Right atrium auricular region (tissue), 2 donors: ENCODE measurements around the gene ARFIP1. TPM values are rescaled to one million over a fixed set of nuclear protein-coding genes. Genes with fewer than 3 reads are reported as not detected.
"Not testable (repeated sequence)": the region's sequence is repeated elsewhere in the genome, so short reads cannot be mapped to it uniquely, and the experiment has no call there.

Experiments used
- DNase-seq: peaks from one replicate; pipeline ENCODE4 v3.0.0-alpha.2; 2019; ENCODE audit warnings: low spot score
- H3K27ac ChIP-seq, 2 donors: fragments of 200-600 bp; sonication (generic); 1 replicate in 1 of 2; 2 replicates in 1 of 2; pipeline ENCODE4 v1.5.1; 2016 to 2019
- H3K27me3 ChIP-seq, 2 donors: fragments of 200-600 bp; sonication (generic); one replicate each; pipeline versions ENCODE4 v1.5.1 to v1.6.0; 2017 to 2019
- H3K36me3 ChIP-seq: fragments of 200-600 bp; sonication (generic); one replicate; pipeline ENCODE4 v1.5.1; 2016
- H3K4me1 ChIP-seq, 2 donors: fragments of 200-600 bp; sonication (generic); one replicate each; pipeline versions ENCODE4 v1.5.1 to v1.6.0; 2017 to 2019
- H3K4me3 ChIP-seq, 2 donors: fragments of 200-600 bp; sonication (generic); 1 replicate in 1 of 2; 2 replicates in 1 of 2; pipeline ENCODE4 v1.5.1; 2017 to 2019; ENCODE audit warnings: mild to moderate bottlenecking in 1 of 2, moderate library complexity in 1 of 2
- H3K9me3 ChIP-seq, 2 donors: fragments of 200-600 bp; sonication (generic); one replicate each; pipeline ENCODE4 v1.5.1; 2019
- total RNA-seq, 2 donors: library from RNA; depleted of rRNA; stranded (reverse); fragments of >200 nt; gene quantifications; one replicate each; pipeline ENCODE4 v1.1.0, GENCODE V29; 2016
- TF ChIP-seq, protein P1 (sequence below), 2 donors: fragments of 200-600 bp; sonication (generic); IDR thresholded peaks; one replicate each; pipeline ENCODE4 v1.5.1; 2019; ENCODE audit warnings: antibody characterized with exemption in 2 of 2

ARFIP1 gene
- total RNA-seq, 2 donors from 2014 or later, result 10.9 to 12.4 TPM

GRCh38 chr4:152735906-152736305 is 43.8 kb upstream of the ARFIP1 start:
- TF ChIP-seq, protein P1, sequence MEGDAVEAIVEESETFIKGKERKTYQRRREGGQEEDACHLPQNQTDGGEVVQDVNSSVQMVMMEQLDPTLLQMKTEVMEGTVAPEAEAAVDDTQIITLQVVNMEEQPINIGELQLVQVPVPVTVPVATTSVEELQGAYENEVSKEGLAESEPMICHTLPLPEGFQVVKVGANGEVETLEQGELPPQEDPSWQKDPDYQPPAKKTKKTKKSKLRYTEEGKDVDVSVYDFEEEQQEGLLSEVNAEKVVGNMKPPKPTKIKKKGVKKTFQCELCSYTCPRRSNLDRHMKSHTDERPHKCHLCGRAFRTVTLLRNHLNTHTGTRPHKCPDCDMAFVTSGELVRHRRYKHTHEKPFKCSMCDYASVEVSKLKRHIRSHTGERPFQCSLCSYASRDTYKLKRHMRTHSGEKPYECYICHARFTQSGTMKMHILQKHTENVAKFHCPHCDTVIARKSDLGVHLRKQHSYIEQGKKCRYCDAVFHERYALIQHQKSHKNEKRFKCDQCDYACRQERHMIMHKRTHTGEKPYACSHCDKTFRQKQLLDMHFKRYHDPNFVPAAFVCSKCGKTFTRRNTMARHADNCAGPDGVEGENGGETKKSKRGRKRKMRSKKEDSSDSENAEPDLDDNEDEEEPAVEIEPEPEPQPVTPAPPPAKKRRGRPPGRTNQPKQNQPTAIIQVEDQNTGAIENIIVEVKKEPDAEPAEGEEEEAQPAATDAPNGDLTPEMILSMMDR (IDR thresholded peaks at IDR 0.05), result no peak
- Histone ChIP-seq H3K9me3 (no peaks in the 10 kb centered on the region), H3K27ac (no peak overlapping the region), H3K27me3 (no peaks in the 10 kb centered on the region), H3K4me3 (no peak overlapping the region), H3K4me1 (no peaks in the 10 kb centered on the region), H3K36me3 (no peaks in the 10 kb centered on the region)
- no peak for DNase-seq

- H3K36me3 ChIP-seq, result no peaks in the 10 kb centered on the region
- H3K4me1 ChIP-seq, result no peaks in the 10 kb centered on the region
- no peak overlapping the region for H3K27ac ChIP-seq
- TF ChIP-seq, protein P1 (IDR thresholded peaks at IDR 0.05), result no peak
- no peaks in the 10 kb centered on the region for H3K27me3 ChIP-seq
- H3K4me3 ChIP-seq, result no peak overlapping the region
- DNase-seq, result no peak
- no peaks in the 10 kb centered on the region for H3K9me3 ChIP-seq
Measured at GRCh38 chr4:152738827-152739226, 40.9 kb upstream of the ARFIP1 start.

DNA sequence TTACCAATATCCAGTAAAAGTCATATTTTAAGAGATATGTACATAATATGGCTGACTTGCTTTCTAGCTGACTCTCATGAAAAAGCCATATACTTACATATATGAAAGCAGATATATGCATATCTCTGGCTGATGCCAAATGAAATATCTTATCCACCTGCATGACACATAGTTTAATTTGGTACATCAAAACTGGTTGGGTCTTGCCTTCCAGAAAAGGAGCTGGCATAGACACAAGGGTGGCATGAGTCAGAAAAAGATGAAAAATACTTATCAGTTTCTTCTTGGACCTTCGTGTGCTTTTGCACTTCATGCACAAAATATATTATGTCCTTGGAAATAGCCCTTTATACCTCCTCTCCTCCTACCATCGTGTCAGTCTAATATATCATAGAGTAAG is 32.3 kb upstream of the ARFIP1 start:
- Histone ChIP-seq H3K4me1 (no peaks in the 10 kb centered on the region), H3K27ac (no peak overlapping the region), H3K36me3 (no peaks in the 10 kb centered on the region), H3K27me3 (no peaks in the 10 kb centered on the region), H3K4me3 (no peak overlapping the region), H3K9me3 (peaks cover 0 to 5% of the 10 kb centered on the region in 2 donors)
- DNase-seq, result no peak
- TF ChIP-seq, protein P1 (IDR thresholded peaks at IDR 0.05), result no peak

- H3K27ac ChIP-seq, result no peak overlapping the region
- no peak overlapping the region for H3K4me3 ChIP-seq
- no peak for DNase-seq
- no peaks in the 10 kb centered on the region for H3K36me3 ChIP-seq
- no peaks in the 10 kb centered on the region for H3K27me3 ChIP-seq
- no peaks in the 10 kb centered on the region for H3K4me1 ChIP-seq
- TF ChIP-seq, protein P1 (IDR thresholded peaks at IDR 0.05), result no peak
- peaks cover 0 to 5% of the 10 kb centered on the region in 2 donors for H3K9me3 ChIP-seq
Measured at GRCh38 chr4:152748619-152749018, 31.1 kb upstream of the ARFIP1 start.

GRCh38 chr4:152763796-152764195 is 16.0 kb upstream of the ARFIP1 start:
- Histone ChIP-seq H3K27ac (no peak overlapping the region), H3K36me3 (no peaks in the 10 kb centered on the region), H3K27me3 (no peaks in the 10 kb centered on the region), H3K9me3 (no peaks in the 10 kb centered on the region), H3K4me3 (no peak overlapping the region), H3K4me1 (no peaks in the 10 kb centered on the region)
- no peak for DNase-seq
- TF ChIP-seq, protein P1 (IDR thresholded peaks at IDR 0.05), result no peak

GRCh38 chr4:152765069-152765737 is 14.6 kb upstream of the ARFIP1 start:
- H3K27me3 ChIP-seq, DNase-seq, H3K27ac ChIP-seq, H3K4me1 ChIP-seq, H3K36me3 ChIP-seq, H3K4me3 ChIP-seq, H3K9me3 ChIP-seq: not testable (repeated sequence)
